Measurements from ENCODE around the gene GCM1.

Gene GCM1

GRCh38 chr6:53171605-53172467 lies 23.2 kb upstream of the GCM1 start (continued):
- TF ChIP-seq, protein P1, sequence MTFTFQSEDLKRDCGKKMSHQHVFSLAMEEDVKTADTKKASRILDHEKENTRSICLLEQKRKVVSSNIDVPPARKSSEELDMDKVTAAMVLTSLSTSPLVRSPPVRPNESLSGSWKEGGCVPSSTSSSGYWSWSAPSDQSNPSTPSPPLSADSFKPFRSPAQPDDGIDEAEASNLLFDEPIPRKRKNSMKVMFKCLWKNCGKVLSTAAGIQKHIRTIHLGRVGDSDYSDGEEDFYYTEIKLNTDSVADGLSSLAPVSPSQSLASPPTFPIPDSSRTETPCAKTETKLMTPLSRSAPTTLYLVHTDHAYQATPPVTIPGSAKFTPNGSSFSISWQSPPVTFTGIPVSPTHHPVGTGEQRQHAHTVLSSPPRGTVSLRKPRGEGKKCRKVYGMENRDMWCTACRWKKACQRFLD (tag by site-specific recombination; IDR thresholded peaks at IDR 0.05): no peak
- TF ChIP-seq GFI1B (tag by site-specific recombination; IDR thresholded peaks at IDR 0.05) (no peak), TRIM28 (IDR thresholded peaks at IDR 0.05; ENCODE audit: borderline replicate concordance, low read length) (no peak), ZBTB48 (tag by site-specific recombination; IDR thresholded peaks at IDR 0.05) (no peak), ZFP69B (tag by site-specific recombination; IDR thresholded peaks at IDR 0.05) (no peak)
- TF ChIP-seq, protein P2, sequence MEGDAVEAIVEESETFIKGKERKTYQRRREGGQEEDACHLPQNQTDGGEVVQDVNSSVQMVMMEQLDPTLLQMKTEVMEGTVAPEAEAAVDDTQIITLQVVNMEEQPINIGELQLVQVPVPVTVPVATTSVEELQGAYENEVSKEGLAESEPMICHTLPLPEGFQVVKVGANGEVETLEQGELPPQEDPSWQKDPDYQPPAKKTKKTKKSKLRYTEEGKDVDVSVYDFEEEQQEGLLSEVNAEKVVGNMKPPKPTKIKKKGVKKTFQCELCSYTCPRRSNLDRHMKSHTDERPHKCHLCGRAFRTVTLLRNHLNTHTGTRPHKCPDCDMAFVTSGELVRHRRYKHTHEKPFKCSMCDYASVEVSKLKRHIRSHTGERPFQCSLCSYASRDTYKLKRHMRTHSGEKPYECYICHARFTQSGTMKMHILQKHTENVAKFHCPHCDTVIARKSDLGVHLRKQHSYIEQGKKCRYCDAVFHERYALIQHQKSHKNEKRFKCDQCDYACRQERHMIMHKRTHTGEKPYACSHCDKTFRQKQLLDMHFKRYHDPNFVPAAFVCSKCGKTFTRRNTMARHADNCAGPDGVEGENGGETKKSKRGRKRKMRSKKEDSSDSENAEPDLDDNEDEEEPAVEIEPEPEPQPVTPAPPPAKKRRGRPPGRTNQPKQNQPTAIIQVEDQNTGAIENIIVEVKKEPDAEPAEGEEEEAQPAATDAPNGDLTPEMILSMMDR (tag by site-specific recombination; IDR thresholded peaks at IDR 0.05): peak; percentile 99

DNA sequence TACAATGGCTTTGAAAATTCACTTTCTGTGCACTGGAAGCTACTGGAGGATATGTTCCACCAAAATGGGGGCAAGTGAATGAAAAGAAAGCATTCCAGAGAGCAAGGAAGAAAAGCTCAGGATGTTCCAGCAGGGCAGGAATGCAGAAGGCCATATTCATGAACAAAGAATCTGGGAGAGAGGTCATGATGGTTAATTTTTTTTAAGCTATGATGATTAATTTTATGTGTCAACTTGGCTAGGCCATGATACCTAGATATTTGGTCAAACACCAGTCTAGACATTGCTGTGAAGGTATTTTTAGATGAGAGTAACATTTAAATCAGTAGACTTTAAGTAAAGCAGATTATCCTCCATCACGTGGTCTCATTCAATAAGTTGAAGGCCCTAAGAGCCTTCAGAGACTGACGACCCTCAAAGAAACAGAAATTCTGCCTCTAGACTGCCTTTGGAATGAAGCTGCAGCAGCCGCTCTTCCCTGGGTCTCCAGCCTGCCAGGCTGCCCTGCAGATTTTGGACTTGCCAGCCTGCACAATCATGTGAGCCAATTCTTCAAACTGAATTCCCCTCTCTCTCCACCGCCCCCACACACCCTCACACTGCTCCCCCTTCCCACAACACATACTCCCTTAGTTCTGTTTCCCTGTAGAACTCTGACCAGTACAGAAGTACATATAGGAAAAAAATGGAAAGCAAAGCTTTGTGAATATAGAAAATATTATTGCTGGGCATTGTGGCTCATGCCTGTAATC lies 20.1 kb upstream of the GCM1 start:
- no peaks in the 10 kb centered on the region; a peak in 1 of 3 replicates for H3K36me3 ChIP-seq (ENCODE audit: control insufficient read depth in 2 of 2, insufficient read depth in 1 of 2, low read length in 2 of 2)
- H3K4me3 ChIP-seq (ENCODE audit: low read depth, low read length): no peak overlapping the region
- no peaks in the 10 kb centered on the region for H3K4me1 ChIP-seq (ENCODE audit: control insufficient read depth, insufficient read depth, low read length)
- H3K27ac ChIP-seq (ENCODE audit: extremely low read depth, low read depth, low read length): no peak overlapping the region
- CTCF ChIA-PET: interaction anchor here (0.6 to 10.0 kb wide), 9 partner anchors 16 to 315 kb away, joined by 3 to 177 read pairs (median 4); no protein-coding TSS in a partner anchor
- POLR2A ChIA-PET: interaction anchor here (0.6 kb wide), 1 partner anchor 37 kb away, joined by 4 read pairs; no protein-coding TSS in a partner anchor
- H3K9me3 ChIP-seq (ENCODE audit: control insufficient read depth, insufficient read depth, low read depth, low read length): no peaks in the 10 kb centered on the region
- TF ChIP-seq ZFHX2 (tag by site-specific recombination; conservative IDR thresholded peaks at IDR 0.05) (no peak; the same call in 1 of the 2 replicates), ZNF248 (tag by site-specific recombination; IDR thresholded peaks at IDR 0.05) (no peak), ZNF2 (tag by site-specific recombination; IDR thresholded peaks at IDR 0.05) (no peak), ZNF514 (tag by site-specific recombination; IDR thresholded peaks at IDR 0.05) (no peak), ZNF776 (tag by site-specific recombination; IDR thresholded peaks at IDR 0.05; ENCODE audit: borderline replicate concordance) (no peak)

DNA sequence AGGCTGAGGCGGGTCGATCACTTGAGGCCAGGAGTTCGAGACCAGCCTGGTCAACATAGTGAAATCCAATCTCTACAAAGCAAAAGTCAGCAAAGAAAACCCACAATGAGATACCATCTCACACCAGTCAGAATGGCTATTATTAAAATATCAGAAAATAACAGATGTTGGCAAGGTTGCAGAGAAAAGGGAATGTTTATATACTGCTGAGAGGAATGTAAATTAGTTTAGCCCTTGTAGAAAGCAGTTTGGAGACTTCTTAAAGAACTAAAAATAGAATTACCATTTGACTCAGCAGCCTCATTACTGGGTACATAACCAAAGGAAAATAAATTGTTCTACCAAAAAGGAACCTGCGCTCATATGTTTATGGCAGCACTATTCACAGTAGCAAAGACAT lies 16.7 kb upstream of the GCM1 start:
- Histone ChIP-seq H3K36me3 (ENCODE audit: control insufficient read depth in 2 of 2, insufficient read depth in 1 of 2, low read length in 2 of 2) (no peaks in the 10 kb centered on the region; a peak in 1 of 3 replicates), H3K27ac (ENCODE audit: extremely low read depth, low read depth, low read length) (no peak overlapping the region), H3K4me1 (ENCODE audit: control insufficient read depth, insufficient read depth, low read length) (no peaks in the 10 kb centered on the region), H3K9me3 (ENCODE audit: control insufficient read depth, insufficient read depth, low read depth, low read length) (no peaks in the 10 kb centered on the region), H3K4me3 (ENCODE audit: low read depth, low read length) (no peak overlapping the region)
- no peak for TF ChIP-seq ZNF24 (tag by site-specific recombination; IDR thresholded peaks at IDR 0.05)
- TF ChIP-seq PRDM1 (tag by site-specific recombination; IDR thresholded peaks at IDR 0.05): no peak
- CTCF ChIA-PET: no interaction called here
- POLR2A ChIA-PET: no interaction called here

- POLR2A ChIA-PET: no interaction called here
- no peaks in the 10 kb centered on the region for H3K9me3 ChIP-seq (ENCODE audit: control insufficient read depth, insufficient read depth, low read depth, low read length)
- H3K27ac ChIP-seq (ENCODE audit: extremely low read depth, low read depth, low read length): no peak overlapping the region
- no peak for TF ChIP-seq ZNF701 (tag by site-specific recombination; IDR thresholded peaks at IDR 0.05)
- H3K4me1 ChIP-seq (ENCODE audit: control insufficient read depth, insufficient read depth, low read length): no peaks in the 10 kb centered on the region
- H3K4me3 ChIP-seq (ENCODE audit: low read depth, low read length): no peak overlapping the region
- no peaks in the 10 kb centered on the region; a peak in 1 of 3 replicates for H3K36me3 ChIP-seq (ENCODE audit: control insufficient read depth in 2 of 2, insufficient read depth in 1 of 2, low read length in 2 of 2)
- CTCF ChIA-PET: interaction anchor here (1.5 to 2.5 kb wide), 2 partner anchors 10 to 322 kb away, joined by 3 to 14 read pairs; no protein-coding TSS in a partner anchor
Observed at GRCh38 chr6:53162606-53163005, 14.0 kb upstream of the GCM1 start.

All from HEK293 (cell line).